ENCODE data around the gene NUDT4.
A peak's percentile ranks its signal among the peaks of the same experiment; 100 is the strongest.
"Not testable (repeated sequence)": the region's sequence is repeated elsewhere in the genome, so short reads cannot be mapped to it uniquely, and the experiment has no call there.

The NUDT4 gene

DNA sequence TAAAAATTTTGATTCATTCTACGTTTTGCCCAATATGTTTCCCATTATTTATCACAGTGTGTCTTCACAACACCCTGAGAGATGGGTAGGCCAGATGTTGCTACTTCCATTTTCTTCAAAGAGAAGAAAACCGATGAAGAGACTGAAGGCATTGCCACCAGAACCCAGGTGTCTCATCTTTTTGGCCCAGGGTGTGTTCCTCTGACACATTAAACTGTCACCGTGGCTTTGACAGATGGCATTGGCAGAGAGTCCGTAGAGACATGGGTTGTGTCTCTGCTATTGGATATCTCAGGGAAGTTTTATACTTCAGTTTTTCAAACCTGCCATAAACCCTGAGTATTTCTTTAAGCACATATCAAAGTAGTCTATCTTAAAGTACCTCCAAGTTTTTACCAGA lies 11.3 kb upstream of the NUDT4 start:
- DNase-seq (ENCODE audit: low spot score) = no peak

GRCh38 chr12:93368766-93369165 lies 9.0 kb upstream of the NUDT4 start:
- no peak for DNase-seq (ENCODE audit: low spot score)

GRCh38 chr12:93369505-93369904 lies 8.2 kb upstream of the NUDT4 start:
- no peak for DNase-seq (ENCODE audit: low spot score)

DNA sequence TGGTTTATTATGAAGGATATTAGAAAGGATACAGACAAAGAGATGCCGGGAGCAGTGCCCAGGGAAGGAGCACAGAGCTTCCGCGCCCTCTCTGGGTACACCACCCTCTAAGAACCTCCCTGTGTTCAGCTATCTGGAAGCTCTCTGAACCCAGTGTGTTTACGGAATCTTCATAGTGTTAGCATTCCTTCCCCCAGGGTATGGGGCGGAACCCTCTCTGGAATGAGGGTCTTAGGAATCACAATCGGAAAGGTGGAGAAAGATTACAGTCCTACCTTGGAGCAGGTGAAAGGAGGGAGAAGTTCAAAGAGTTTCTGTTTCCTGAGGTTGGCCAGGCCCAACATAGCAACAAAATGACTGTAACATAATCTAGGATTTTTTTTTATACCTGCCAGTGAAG lies 6.8 kb upstream of the NUDT4 start:
- DNase-seq (ENCODE audit: low spot score) = no peak

- DNase-seq (ENCODE audit: low spot score) = no peak
Measured at GRCh38 chr12:93373961-93374656, 3.6 kb upstream of the NUDT4 start.

DNA sequence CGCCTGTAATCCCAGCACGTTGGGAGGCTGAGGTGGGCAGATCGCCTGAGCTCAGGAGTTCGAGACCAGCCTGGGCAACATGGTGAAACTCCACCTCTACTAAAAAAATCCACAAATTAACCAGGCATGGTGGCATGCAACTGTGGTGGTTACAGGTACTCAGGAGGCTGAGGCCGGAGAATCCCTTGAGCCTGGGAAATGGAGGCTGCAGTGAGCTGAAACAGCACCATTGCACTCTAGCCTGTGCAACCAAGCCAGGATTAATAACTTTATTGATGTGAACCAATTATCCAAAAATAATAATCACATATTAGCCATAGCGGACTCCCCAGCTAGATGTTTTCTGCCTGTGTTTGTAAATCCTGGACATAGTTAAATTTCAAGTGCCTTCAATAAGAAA lies 1.8 kb upstream of the NUDT4 start:
- no peak for DNase-seq (ENCODE audit: low spot score)

- DNase-seq (ENCODE audit: low spot score) = no peak
Measured at GRCh38 chr12:93376436-93377251, 1.1 kb upstream of the NUDT4 start.

DNA sequence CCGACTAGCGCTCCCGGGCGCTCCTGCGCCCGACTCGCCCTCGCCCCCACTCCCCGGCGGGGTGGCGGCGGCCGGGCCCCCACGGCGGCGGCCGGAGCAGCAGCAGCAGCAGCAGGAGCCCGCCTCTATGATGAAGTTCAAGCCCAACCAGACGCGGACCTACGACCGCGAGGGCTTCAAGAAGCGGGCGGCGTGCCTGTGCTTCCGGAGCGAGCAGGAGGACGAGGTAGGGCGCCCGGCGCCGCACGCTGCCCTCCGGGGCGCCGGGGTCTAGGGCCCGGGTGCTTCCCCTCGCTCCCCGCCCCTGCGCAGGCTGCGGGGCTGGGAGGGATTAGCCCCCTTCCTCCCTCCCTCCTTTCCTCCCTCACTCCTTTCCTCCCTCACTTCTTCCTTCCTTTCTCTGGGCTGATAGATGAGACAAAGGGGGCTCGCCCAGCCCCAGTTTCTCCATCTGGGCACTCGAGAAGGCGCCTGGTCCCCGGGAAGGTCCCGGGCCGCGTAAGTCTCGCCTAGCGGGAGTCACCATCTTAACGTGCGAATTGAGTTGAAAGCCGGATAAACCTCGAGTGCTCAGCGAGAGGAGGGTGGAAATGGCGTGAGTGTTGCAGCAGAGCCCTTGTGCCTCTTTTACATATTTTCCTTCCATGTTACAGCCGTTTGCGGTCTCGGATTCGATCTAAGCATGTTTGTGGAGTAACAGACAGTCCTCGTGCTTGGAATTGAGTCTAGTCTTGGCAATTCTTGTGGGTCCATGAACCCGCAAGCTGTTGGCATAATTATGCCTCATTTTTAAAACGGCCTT lies 672 bp downstream of the NUDT4 start:
- peak; percentile 57 for DNase-seq (ENCODE audit: low spot score)

- no peak for DNase-seq (ENCODE audit: low spot score)
Measured at GRCh38 chr12:93378998-93379325, 1.2 kb downstream of the NUDT4 start.

DNA sequence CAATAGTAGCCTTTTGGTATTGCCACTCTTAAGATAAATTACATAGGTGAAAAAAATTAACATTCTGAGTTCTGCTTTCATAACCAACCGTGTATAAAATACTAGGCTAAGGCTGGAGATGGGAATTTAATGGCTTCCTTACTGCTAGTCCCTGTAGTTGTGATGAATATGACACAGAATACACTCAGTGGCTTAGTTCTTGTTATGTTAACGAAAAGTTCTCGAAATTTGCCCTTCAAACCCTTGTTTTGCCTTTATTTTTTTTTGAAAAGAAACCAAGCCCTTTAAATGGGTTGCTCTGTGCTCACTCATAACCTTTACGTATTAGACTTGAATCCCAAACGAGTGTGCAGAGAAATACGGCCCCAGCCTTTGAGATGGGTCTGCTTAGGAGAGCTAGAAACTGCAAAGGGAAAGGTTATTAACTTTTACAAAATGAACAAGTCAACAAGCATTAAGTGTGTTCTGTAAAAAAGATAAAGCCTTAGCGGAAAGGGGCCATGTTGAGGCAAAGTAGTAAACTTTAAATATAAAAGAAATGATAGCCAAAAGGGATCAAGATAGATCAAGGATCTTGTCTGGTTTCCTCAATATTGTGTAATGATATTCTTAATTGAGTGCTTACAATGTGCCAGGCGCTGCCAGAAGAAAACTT lies 1.7 kb downstream of the NUDT4 start:
- no peak for DNase-seq (ENCODE audit: low spot score)

DNA sequence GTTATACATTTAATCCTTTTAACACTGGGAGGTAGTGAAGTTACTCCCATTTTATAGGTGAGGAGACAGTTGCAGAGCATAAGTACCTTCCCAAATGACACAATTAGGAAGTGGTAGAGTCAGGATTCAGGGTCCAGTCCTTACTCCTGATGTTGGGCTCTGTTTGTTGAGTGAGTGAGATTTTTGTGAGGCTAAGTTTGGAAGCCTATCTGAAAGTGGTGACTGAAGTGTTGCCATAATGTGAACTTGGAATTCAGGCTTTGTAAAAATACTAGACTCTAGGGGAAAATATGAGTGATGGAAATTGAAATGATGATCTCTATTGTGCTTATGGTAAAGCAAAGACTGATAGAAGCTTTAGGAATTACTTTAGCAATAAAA lies 2.2 kb downstream of the NUDT4 start:
- no peak for DNase-seq (ENCODE audit: low spot score)

DNA sequence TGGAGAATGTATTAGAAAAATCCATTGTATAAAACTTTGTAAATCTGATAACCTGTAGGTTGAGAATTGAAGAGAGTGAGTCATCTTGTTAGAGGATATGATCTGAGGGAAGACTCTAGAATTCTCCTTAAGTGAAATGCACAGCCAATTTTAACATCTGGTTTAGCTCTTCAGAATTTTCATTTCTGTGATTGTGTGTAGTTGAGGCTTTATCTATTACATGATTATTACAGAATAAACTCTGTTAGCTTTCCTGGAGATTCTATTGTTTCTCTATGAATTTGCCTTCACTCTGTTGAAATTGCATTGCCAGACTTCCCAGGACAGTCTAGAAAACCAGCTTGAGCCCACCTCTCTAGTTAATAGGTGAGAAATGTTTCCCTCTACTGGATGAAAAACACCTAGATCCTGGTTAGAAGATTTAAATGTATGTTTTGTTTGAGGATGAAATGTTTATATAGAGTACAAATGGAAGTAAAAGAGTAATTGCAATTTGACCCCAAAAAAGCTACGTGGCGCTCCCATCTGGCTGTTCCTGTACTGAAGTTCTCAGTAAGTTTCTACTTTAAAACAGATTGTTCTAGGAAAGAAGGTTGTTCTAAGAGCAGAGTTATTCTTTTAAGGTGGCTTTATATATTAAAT lies 2.9 kb downstream of the NUDT4 start:
- DNase-seq (ENCODE audit: low spot score) = no peak

GRCh38 chr12:93381161-93381975 lies 3.6 kb downstream of the NUDT4 start:
- no peak for DNase-seq (ENCODE audit: low spot score)

GRCh38 chr12:93381976-93382437 lies 4.3 kb downstream of the NUDT4 start:
- not testable (repeated sequence) for DNase-seq (ENCODE audit: low spot score)

GRCh38 chr12:93387780-93388179 lies 10.1 kb downstream of the NUDT4 start:
- DNase-seq (ENCODE audit: low spot score) = no peak

GRCh38 chr12:93390031-93390430 lies 12.3 kb downstream of the NUDT4 start:
- no peak for DNase-seq (ENCODE audit: low spot score)

DNA sequence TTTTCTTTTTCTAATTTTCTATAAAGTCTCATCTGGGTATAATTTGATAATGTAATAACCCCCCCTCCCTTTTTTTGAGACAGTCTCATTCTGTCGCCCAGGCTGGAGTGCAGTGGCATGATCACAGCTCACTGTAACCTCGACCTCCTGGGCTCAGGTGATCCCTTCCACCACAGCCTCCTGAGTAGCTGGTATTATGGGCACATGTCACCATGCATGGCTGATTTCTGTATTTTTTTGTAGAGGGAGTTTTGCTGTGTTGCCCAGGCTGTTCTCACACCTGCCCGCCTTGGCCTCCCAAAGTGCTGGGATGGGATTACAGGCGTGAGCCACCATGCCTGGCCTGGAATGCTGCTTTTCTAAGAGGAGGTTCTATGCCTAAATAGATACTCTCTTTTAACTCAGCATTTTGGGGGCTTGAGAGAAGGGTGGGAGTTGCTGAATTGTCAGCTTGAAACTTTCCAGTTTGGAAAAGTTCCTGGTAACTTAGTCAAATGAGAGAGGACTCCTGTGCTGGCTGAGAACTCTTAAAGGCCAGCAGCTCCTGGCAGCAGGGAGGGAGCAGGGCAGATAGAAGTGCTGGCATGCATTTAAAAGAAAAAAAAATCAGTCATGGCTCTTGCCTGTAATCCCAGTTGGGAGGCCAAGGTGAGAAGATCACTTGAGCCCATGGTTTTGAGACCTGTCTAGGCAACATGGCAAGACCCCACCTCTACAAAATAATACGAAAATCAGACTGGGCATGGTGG lies 13.0 kb downstream of the NUDT4 start:
- no peak for DNase-seq (ENCODE audit: low spot score)

- no peak for DNase-seq (ENCODE audit: low spot score)
Measured at GRCh38 chr12:93393425-93393824, 15.7 kb downstream of the NUDT4 start.

- DNase-seq (ENCODE audit: low spot score) = no peak
Measured at GRCh38 chr12:93397412-93397811, 19.7 kb downstream of the NUDT4 start.

- DNase-seq (ENCODE audit: low spot score) = not testable (repeated sequence)
Measured at GRCh38 chr12:93399183-93399863, 21.6 kb downstream of the NUDT4 start.

Data from germinal center (tissue), 1 donor.